Mucosa of rectum (tissue), 2 donors: ENCODE measurements around the gene CYP4F8.

Source experiments
- H3K27ac ChIP-seq, 2 donors: one replicate each; pipeline ENCODE4 v1.7.0; 2013; ENCODE audit warnings: inconsistent platforms in 2 of 2, low read depth in 2 of 2, low read length in 2 of 2
- H3K27me3 ChIP-seq, 2 donors: one replicate each; pipeline ENCODE4 v1.7.0; 2013; ENCODE audit warnings: low read length in 2 of 2; ENCODE audit not compliant: control insufficient read depth in 2 of 2, insufficient read depth in 2 of 2
- H3K36me3 ChIP-seq, 2 donors: one replicate each; pipeline ENCODE4 v1.7.0; 2013; ENCODE audit warnings: low read length in 2 of 2; ENCODE audit not compliant: control insufficient read depth in 2 of 2, insufficient read depth in 2 of 2
- H3K4me1 ChIP-seq, 2 donors: one replicate each; pipeline ENCODE4 v1.7.0; 2013; ENCODE audit warnings: low read length in 2 of 2, mild to moderate bottlenecking in 1 of 2; ENCODE audit not compliant: control insufficient read depth in 2 of 2, insufficient read depth in 2 of 2
- H3K4me3 ChIP-seq, 2 donors: one replicate each; pipeline ENCODE4 v1.7.0; 2013; ENCODE audit warnings: low read length in 2 of 2
- H3K9ac ChIP-seq, 2 donors: one replicate each; pipeline ENCODE4 v1.7.0; 2013; ENCODE audit warnings: low read length in 2 of 2, low read depth in 1 of 2, mild to moderate bottlenecking in 1 of 2
- H3K9me3 ChIP-seq, 2 donors: one replicate each; pipeline ENCODE4 v1.7.0; 2013; ENCODE audit warnings: low read length in 2 of 2; ENCODE audit not compliant: control insufficient read depth in 2 of 2
- donor health status: healthy.
- donor health status: Normal muscosa, but diverticular disease.

The CYP4F8 gene

GRCh38 chr19:15666186-15666585 lies 51.2 kb downstream of the CYP4F8 start:
- H3K27ac ChIP-seq, result no peak overlapping the region
- no peak overlapping the region for H3K9ac ChIP-seq
- peaks cover 3 to 4% of the 10 kb centered on the region in 2 donors for H3K4me1 ChIP-seq
- H3K9me3 ChIP-seq, result no peaks in the 10 kb centered on the region
- H3K4me3 ChIP-seq, result no peak overlapping the region
- no peaks in the 10 kb centered on the region for H3K36me3 ChIP-seq
- H3K27me3 ChIP-seq, result no peaks in the 10 kb centered on the region

- Histone ChIP-seq H3K27ac (peak overlapping the region in 1 of 2 donors; percentile 56), H3K36me3 (no peaks in the 10 kb centered on the region), H3K9ac (no peak overlapping the region)
Observed at GRCh38 chr19:15666883-15667282, 51.9 kb downstream of the CYP4F8 start.

GRCh38 chr19:15669440-15669839 lies 54.4 kb downstream of the CYP4F8 start:
- no peaks in the 10 kb centered on the region for H3K36me3 ChIP-seq

More at GRCh38 chr19:15666883-15667282, 51.9 kb downstream of the CYP4F8 start:
- H3K4me3 ChIP-seq, result no peak overlapping the region
- H3K9me3 ChIP-seq, result no peaks in the 10 kb centered on the region
- peaks cover 5 to 7% of the 10 kb centered on the region in 2 donors for H3K4me1 ChIP-seq
- H3K27me3 ChIP-seq, result no peaks in the 10 kb centered on the region

GRCh38 chr19:15669891-15670290 lies 54.9 kb downstream of the CYP4F8 start:
- Histone ChIP-seq H3K9me3 (no peaks in the 10 kb centered on the region), H3K9ac (no peak overlapping the region), H3K4me1 (peaks cover 21 to 27% of the 10 kb centered on the region in 2 donors)

More at GRCh38 chr19:15669440-15669839, 54.4 kb downstream of the CYP4F8 start:
- H3K27ac ChIP-seq, result no peak overlapping the region
- peaks cover 16 to 23% of the 10 kb centered on the region in 2 donors for H3K4me1 ChIP-seq
- H3K4me3 ChIP-seq, result no peak overlapping the region
- H3K9ac ChIP-seq, result no peak overlapping the region
- H3K27me3 ChIP-seq, result no peaks in the 10 kb centered on the region
- no peaks in the 10 kb centered on the region for H3K9me3 ChIP-seq

GRCh38 chr19:15671237-15671821 lies 56.3 kb downstream of the CYP4F8 start:
- Histone ChIP-seq H3K4me1 (peaks cover 21 to 28% of the 10 kb centered on the region in 2 donors), H3K9me3 (no peaks in the 10 kb centered on the region), H3K9ac (peak overlapping the region in 1 of 2 donors; percentile 8), H3K27me3 (no peaks in the 10 kb centered on the region), H3K4me3 (no peak overlapping the region), H3K27ac (peak overlapping the region; percentile 96), H3K36me3 (no peaks in the 10 kb centered on the region)

More at GRCh38 chr19:15669891-15670290, 54.9 kb downstream of the CYP4F8 start:
- H3K27ac ChIP-seq, result no peak overlapping the region
- no peak overlapping the region for H3K4me3 ChIP-seq
- no peaks in the 10 kb centered on the region for H3K36me3 ChIP-seq
- no peaks in the 10 kb centered on the region for H3K27me3 ChIP-seq

- Histone ChIP-seq H3K4me3 (peak overlapping the region in 1 of 2 donors; percentile 48), H3K27me3 (no peaks in the 10 kb centered on the region), H3K36me3 (no peaks in the 10 kb centered on the region), H3K9me3 (no peaks in the 10 kb centered on the region), H3K4me1 (peaks cover 20 to 24% of the 10 kb centered on the region in 2 donors), H3K27ac (peak overlapping the region; percentile 96), H3K9ac (peak overlapping the region; percentile 61 to 73)
Observed at GRCh38 chr19:15671891-15672579, 57.0 kb downstream of the CYP4F8 start.

- Histone ChIP-seq H3K9ac (peak within 1 kb of the TSS; percentile 61 to 73), H3K4me1 (peaks cover 18 to 24% of the 10 kb centered on the region in 2 donors), H3K4me3 (peak within 1 kb of the TSS; percentile 80 to 82), H3K9me3 (no peaks in the 10 kb centered on the region), H3K27ac (peak within 1 kb of the TSS; percentile 96), H3K36me3 (no peaks in the 10 kb centered on the region), H3K27me3 (no peaks in the 10 kb centered on the region)
Observed at GRCh38 chr19:15672580-15673175, 57.7 kb downstream of the CYP4F8 start, which contains the start of gene CYP4F12. Gene CYP4F12, plus strand, starts transcription at chr19:15673087. Its CDS starts 443 bp downstream, at chr19:15673530.

- Histone ChIP-seq H3K9ac (peak overlapping the region; percentile 52 to 73), H3K36me3 (peaks cover 3% of the 10 kb centered on the region in 2 donors), H3K27ac (peak overlapping the region; percentile 96), H3K4me1 (peaks cover 18 to 24% of the 10 kb centered on the region in 2 donors), H3K27me3 (no peaks in the 10 kb centered on the region), H3K9me3 (no peaks in the 10 kb centered on the region), H3K4me3 (peak overlapping the region; percentile 80 to 82)
Observed at GRCh38 chr19:15673176-15673654, 58.2 kb downstream of the CYP4F8 start.

GRCh38 chr19:15675560-15675959 lies 60.5 kb downstream of the CYP4F8 start:
- H3K9ac ChIP-seq, result no peak overlapping the region
- H3K4me3 ChIP-seq, result no peak overlapping the region
- no peaks in the 10 kb centered on the region for H3K27me3 ChIP-seq

GRCh38 chr19:15679089-15679488 lies 64.1 kb downstream of the CYP4F8 start:
- Histone ChIP-seq H3K36me3 (peaks cover 40 to 43% of the 10 kb centered on the region in 2 donors), H3K9ac (no peak overlapping the region), H3K9me3 (no peaks in the 10 kb centered on the region), H3K27me3 (no peaks in the 10 kb centered on the region), H3K4me1 (peaks cover 7% of the 10 kb centered on the region in 2 donors), H3K4me3 (no peak overlapping the region), H3K27ac (no peak overlapping the region)

More at GRCh38 chr19:15675560-15675959, 60.5 kb downstream of the CYP4F8 start:
- H3K4me1 ChIP-seq, result peaks cover 18 to 24% of the 10 kb centered on the region in 2 donors
- H3K27ac ChIP-seq, result no peak overlapping the region
- H3K9me3 ChIP-seq, result no peaks in the 10 kb centered on the region
- peaks cover 17 to 20% of the 10 kb centered on the region in 2 donors for H3K36me3 ChIP-seq
